Subcutaneous adipose tissue (tissue), 4 donors: ENCODE measurements around the gene PCNX3. TPM values are rescaled to one million over a fixed set of nuclear protein-coding genes. Genes with fewer than 3 reads are reported as not detected.

Source experiments
- total RNA-seq, 4 donors: library from RNA; depleted of rRNA; stranded (reverse); fragments of >200 nt; gene quantifications; one replicate each; pipeline ENCODE4 v1.1.0, GENCODE V29; 2016
- TF ChIP-seq, protein P1 (sequence below): fragments of 450-650 bp; IDR thresholded peaks from one replicate; pipeline ENCODE4 v1.5.1; 2016; ENCODE audit warnings: low read depth, mild to moderate bottlenecking, control low read depth, antibody characterized with exemption, moderate library complexity

The PCNX3 gene
- total RNA-seq, 4 donors from 2014 or later: 10.3 to 25.2 (median 11.2) TPM

DNA sequence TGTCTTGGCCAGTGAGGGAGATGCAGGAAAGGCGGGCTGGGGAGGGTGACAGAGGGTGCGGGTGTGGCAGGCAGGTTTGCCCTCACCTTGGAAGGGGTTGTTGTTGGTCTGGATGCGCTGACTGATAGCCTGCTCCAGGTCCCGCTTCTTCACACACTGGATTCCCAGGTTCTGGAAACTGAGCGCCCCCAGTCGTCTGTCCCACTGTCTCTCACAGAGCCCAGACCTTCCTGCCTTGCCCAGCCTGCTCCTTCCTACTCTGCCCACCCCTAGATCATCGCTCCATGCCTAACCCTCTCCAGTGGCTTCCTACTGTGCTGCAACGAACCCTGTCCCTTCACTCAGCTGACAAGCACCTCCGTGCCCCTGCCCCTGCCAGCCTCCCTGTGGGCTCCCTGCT is 44.5 kb downstream of the PCNX3 start:
- TF ChIP-seq, protein P1, sequence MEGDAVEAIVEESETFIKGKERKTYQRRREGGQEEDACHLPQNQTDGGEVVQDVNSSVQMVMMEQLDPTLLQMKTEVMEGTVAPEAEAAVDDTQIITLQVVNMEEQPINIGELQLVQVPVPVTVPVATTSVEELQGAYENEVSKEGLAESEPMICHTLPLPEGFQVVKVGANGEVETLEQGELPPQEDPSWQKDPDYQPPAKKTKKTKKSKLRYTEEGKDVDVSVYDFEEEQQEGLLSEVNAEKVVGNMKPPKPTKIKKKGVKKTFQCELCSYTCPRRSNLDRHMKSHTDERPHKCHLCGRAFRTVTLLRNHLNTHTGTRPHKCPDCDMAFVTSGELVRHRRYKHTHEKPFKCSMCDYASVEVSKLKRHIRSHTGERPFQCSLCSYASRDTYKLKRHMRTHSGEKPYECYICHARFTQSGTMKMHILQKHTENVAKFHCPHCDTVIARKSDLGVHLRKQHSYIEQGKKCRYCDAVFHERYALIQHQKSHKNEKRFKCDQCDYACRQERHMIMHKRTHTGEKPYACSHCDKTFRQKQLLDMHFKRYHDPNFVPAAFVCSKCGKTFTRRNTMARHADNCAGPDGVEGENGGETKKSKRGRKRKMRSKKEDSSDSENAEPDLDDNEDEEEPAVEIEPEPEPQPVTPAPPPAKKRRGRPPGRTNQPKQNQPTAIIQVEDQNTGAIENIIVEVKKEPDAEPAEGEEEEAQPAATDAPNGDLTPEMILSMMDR: no peak

DNA sequence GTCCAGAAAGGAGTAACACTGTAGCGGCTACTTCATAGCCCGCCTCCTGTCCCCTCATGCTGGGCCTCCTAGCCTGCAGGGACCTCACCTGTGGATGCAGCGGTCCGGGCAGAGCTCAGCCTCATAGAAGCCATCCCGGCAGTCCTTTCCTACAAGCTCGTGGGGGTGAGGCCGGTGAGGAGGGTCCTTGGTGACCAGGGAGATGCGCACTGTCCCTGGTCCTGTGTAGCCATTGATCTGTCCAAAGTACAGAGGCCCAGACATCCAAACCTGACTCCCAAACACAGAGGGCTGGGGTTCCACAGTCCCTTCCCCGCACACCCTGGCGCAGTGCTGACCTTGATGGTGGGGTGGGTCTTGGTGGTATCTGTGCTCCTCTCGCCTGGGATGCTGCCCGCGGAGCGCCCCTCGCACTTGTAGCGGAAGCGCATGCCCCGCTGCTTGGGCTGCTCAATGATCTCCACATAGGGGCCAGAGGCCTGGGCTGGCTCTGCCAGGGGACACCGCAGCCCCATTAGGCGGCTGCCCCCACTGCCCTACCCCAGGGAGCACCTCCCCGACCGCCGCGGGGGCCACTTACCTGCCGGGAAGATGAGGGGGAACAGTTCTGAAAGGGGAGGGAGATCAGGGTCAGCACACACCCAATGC is 46.1 kb downstream of the PCNX3 start:
- TF ChIP-seq, protein P1: no peak

DNA sequence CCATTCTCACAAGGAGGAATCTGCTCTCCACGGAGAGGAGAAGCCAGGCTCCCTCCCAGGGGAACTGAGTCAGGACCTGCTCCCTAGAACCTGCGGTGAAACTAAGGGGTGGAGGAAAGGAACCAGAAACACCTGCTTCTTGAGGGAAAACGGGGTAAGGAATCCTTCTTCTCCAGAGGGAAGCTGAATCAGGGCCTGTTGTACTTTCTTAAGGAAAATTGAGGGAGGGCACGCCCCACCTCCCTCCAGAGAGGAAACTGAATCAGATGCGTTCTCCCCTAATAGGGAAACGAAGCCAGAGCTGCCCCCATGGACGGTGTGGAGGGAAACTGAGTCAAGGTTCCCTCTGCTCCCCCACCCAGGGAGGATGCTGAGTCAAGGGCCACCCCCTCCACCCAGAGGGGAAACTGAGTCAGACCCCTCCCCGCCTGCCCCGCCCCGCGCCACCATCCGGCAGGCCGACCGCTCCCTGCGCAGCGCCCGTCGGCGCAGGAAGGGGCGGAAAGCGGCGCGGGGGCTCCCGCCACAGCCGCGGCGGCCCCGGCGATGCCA is 46.7 kb downstream of the PCNX3 start:
- TF ChIP-seq, protein P1: no peak

DNA sequence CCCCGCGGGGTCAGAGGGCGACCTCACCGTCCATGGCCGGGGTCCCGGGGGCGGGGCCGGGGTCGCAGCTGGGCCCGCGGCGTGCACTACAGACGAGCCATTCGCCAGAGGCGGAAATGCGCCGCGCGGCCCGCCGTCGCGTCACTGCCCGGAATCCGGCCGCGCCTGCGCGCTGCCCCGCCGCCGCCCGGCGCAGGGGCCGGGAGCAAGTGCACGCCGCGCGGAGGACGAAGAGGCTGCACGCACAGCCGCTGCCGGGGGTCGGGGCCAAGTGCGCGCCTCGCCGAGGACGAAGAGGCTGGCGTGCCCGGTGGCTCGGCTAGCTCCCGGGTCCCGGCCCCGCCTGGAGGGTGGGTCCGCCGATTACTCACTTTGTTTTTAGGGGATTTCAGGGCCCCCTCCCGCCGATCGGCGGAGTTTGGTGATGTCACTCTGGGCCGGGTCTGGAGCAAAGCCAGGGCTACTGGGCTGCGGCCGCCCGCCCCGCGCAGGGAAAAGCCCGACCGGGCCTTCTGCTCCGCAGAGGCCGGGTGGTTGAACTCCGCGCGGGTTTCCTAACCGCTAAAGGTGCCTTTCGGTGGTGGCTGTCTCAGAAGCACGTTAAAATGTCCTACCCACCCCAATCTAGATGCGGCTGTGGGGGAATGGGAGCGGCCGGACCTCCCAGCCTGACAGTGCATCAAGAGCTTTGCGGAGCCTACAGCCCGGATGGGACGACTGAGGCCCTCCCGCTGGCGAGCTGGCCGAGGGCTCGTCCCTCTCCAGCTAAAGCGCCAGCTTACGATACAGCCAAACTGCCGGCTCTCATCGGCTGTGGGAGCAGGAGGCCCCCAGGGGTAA is 47.4 kb downstream of the PCNX3 start, which contains the start of gene RELA:
Gene RELA (minus strand): TSS at position 118 of the 840 bp plus-strand sequence. CDS start 84 bp downstream, at position 34.
- TF ChIP-seq, protein P1: no peak

DNA sequence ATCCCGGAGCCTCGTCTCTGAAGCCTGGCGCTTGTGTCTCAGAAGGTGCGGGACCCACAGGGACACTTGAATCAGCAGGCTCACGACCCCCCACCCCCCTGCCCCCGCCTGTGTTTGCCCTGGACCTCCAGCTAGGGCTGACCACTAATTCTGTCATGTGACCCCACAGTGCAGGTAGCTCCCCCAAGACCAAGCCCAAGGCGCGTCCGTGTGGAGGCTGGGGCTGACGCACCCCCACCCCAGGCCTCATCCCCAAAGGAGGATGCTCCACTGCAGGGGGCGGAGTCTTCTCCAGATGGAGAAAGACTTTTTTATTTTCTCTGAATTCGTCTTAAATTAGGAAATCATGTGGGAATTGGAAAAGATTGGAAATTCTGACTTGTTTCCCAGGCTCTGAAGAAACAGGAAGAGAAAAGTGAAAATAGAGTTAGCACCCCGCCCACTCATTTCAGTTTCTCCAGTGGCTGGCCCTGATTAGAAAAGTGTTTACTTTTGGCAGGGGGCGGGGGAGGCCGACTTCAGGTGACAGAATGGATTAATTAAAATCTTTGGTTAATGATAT is 48.1 kb downstream of the PCNX3 start:
- TF ChIP-seq, protein P1: no peak

DNA sequence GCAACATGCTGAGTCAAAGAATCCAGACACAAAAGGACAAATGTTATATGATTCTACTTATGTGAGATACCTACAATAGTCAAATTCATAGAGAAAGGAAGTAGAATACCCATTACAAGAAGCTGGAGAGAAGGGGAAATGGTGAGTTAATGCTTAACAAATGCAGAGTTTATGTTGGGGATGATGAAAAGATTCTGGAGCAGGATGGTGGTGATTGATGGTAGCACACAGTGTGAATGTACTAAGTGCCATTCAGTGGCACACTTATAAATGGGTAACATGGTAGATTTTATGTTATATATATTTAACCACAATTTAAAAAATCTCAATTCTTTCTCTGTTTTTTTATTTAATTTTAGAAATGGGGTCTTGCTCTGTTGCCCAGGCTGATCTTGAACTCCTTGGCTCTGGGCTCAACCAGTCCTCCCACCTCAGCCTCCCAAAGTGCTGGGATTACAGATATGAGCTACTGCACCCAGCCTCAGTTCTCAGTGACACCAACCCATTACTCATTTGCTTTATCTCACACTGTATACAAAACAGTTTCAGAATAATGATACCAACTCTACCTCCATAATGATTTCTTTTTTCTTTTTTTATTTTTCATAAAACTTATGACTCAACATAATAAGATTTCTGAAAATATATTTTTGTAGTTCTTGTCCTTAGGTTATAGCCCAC is 56.7 kb downstream of the PCNX3 start:
- TF ChIP-seq, protein P1: no peak
